B cell (primary cell): Measurements from ENCODE around the gene FIGNL2. TPM values are rescaled to one million over a fixed set of nuclear protein-coding genes. Genes with fewer than 3 reads are reported as not detected.
A peak's percentile ranks its signal among the peaks of the same experiment; 100 is the strongest.

Source experiments
- ATAC-seq: fragments of 200-7000 bp; cut with Tn5 transposase; one replicate; pipeline ENCODE4 v1.10.0; 2021; ENCODE audit warnings: low read depth, mild to moderate bottlenecking, moderate number of reproducible peaks, moderate library complexity
- CTCF ChIA-PET: fragments of 350-600 bp; sonication (Branson Sonifier 250); formaldehyde crosslinking; loops from one replicate; lab custom pipeline; 2021; ENCODE audit warnings: antibody characterized with exemption, inconsistent platforms; lab: Charles Lee
- POLR2A ChIA-PET: fragments of 350-600 bp; sonication (Branson Sonifier 250); formaldehyde crosslinking; loops from one replicate; lab custom pipeline; 2021; ENCODE audit warnings: antibody characterized with exemption; lab: Charles Lee
- DNase-seq: peaks from one replicate; pipeline ENCODE4 v3.0.0; 2013
- H2AFZ ChIP-seq: 2 replicates; pipeline ENCODE4 v1.6.1; 2012; ENCODE audit warnings: mild to moderate bottlenecking, low read depth, low read length; ENCODE audit not compliant: insufficient read depth, poor library complexity, severe bottlenecking
- H3K27ac ChIP-seq, 2 donors: 1 replicate in 1 of 2; 2 replicates in 1 of 2; pipeline ENCODE4 v1.5.1; 2012 to 2013; ENCODE audit warnings: low read length in 2 of 2, mild to moderate bottlenecking in 2 of 2, moderate library complexity in 1 of 2
- H3K27me3 ChIP-seq, 4 experiments: fragments of 200-600 bp in 1 of 4; sonication (generic) in 1 of 4; replicated peaks in 1 of 4; 1 replicate in 2 of 4; 2 replicates in 2 of 4; pipeline versions ENCODE4 v1.6.1 to v1.7.0; 2013 to 2016; ENCODE audit warnings: low read length in 3 of 4, mild to moderate bottlenecking in 2 of 4, mixed read lengths in 1 of 4, moderate library complexity in 1 of 4; ENCODE audit not compliant: insufficient read depth in 4 of 4, control insufficient read depth in 3 of 4; ENCODE audit errors: control extremely low read depth in 1 of 4
- H3K36me3 ChIP-seq, 2 experiments: replicated peaks in 1 of 2; 1 replicate in 1 of 2; 2 replicates in 1 of 2; pipeline versions ENCODE4 v1.6.1 to v1.7.1; 2013; ENCODE audit warnings: low read length in 1 of 2; ENCODE audit not compliant: insufficient read depth in 2 of 2, control insufficient read depth in 1 of 2; ENCODE audit errors: control extremely low read depth in 1 of 2, extremely low read depth in 1 of 2
- H3K4me1 ChIP-seq, 2 donors: fragments of 200-600 bp in 1 of 2; sonication (generic) in 1 of 2; 1 replicate in 1 of 2; 2 replicates in 1 of 2; pipeline versions ENCODE4 v1.5.1 to v1.6.1; 2013 to 2017; ENCODE audit warnings: low read length in 2 of 2; ENCODE audit not compliant: control insufficient read depth in 2 of 2, insufficient read depth in 2 of 2
- H3K4me2 ChIP-seq: replicated peaks from 2 replicates; pipeline ENCODE3; 2012; ENCODE audit warnings: mild to moderate bottlenecking, low read depth, low read length; ENCODE audit not compliant: poor library complexity, severe bottlenecking
- H3K4me3 ChIP-seq, 5 experiments: fragments of 200-600 bp in 1 of 5; sonication (generic) in 1 of 5; 1 replicate in 3 of 5; 2 replicates in 2 of 5; pipeline versions ENCODE4 v1.5.1 to v1.7.0; 2011 to 2016; ENCODE audit warnings: low read length in 4 of 5, mild to moderate bottlenecking in 4 of 5, low read depth in 2 of 5, control low read depth in 1 of 5, moderate library complexity in 1 of 5; ENCODE audit not compliant: insufficient read depth in 1 of 5; ENCODE audit errors: control extremely low read depth in 1 of 5, extremely low read depth in 1 of 5
- H3K79me2 ChIP-seq: fragments of 200-600 bp; sonication (generic); one replicate; pipeline ENCODE4 v1.6.0; 2016; ENCODE audit warnings: low read length; ENCODE audit not compliant: control insufficient read depth, insufficient read depth
- H3K9ac ChIP-seq: fragments of 200-600 bp; sonication (generic); 2 replicates; pipeline ENCODE4 v1.6.1; 2017; ENCODE audit warnings: mild to moderate bottlenecking, low read length, moderate library complexity
- H3K9me3 ChIP-seq, 3 donors: one replicate each; pipeline versions ENCODE4 v1.6.1 to v1.7.1; 2013; ENCODE audit warnings: low read length in 2 of 3; ENCODE audit not compliant: control insufficient read depth in 2 of 3, insufficient read depth in 1 of 3; ENCODE audit errors: control extremely low read depth in 1 of 3
- H4K20me1 ChIP-seq: 2 replicates; pipeline ENCODE4 v1.6.0; 2012; ENCODE audit warnings: mild to moderate bottlenecking, low read length; ENCODE audit not compliant: insufficient read depth, control insufficient read depth, poor library complexity, severe bottlenecking
- H3K27ac Mint-ChIP-seq: one replicate; pipeline ENCODE4 v1.8.0; 2021; ENCODE audit warnings: mixed read lengths
- H3K27me3 Mint-ChIP-seq: one replicate; pipeline ENCODE4 v1.8.0; 2021; ENCODE audit warnings: mixed read lengths
- H3K4me1 Mint-ChIP-seq: one replicate; pipeline ENCODE4 v1.8.0; 2021; ENCODE audit warnings: mixed read lengths
- H3K4me3 Mint-ChIP-seq: one replicate; pipeline ENCODE4 v1.8.0; 2021; ENCODE audit warnings: mixed read lengths
- H3K9me3 Mint-ChIP-seq: one replicate; pipeline ENCODE4 v1.8.0; 2022; ENCODE audit warnings: mixed read lengths; ENCODE audit not compliant: insufficient read depth
- CTCF ChIP-seq: fragments of 200-600 bp; IDR thresholded peaks from one replicate; pipeline ENCODE4 v1.8.0; 2022; ENCODE audit warnings: antibody characterized with exemption, mild to moderate bottlenecking
- EZH2 ChIP-seq: IDR thresholded peaks from 2 replicates; pipeline ENCODE4 v1.6.1; 2012; ENCODE audit warnings: borderline replicate concordance, low read depth, mild to moderate bottlenecking, moderate library complexity, low read length; ENCODE audit not compliant: insufficient read depth, poor library complexity, severe bottlenecking
- WGBS: methylation state at CpG from one replicate; pipeline ENCODE4 v1.1.5; 2013; ENCODE audit warnings: missing lambda C conversion rate; ENCODE audit not compliant: insufficient coverage; 5-methylcytosine and 5-hydroxymethylcytosine counted together
- intact Hi-C: fragments of 100-400 bp; cut with micrococcal nuclease; formaldehyde crosslinking; loops from one replicate; pipeline ENCODE4 v1.10.0; 2022
- polyA plus RNA-seq: library from polyadenylated mRNA; depleted of rRNA; stranded (reverse); fragments of >200 nt; gene quantifications from 2 replicates; pipeline ENCODE4 v1.2.3, GENCODE V29; 2012
- total RNA-seq, 2 donors: library from RNA; stranded (reverse); fragments of 120-200 nt in 1 of 2; gene quantifications; 1 replicate in 1 of 2; 2 replicates in 1 of 2; pipeline versions ENCODE4 v1.2.3 to v1.2.4, GENCODE V29; 2013 to 2022

FIGNL2 gene
- total and polyA plus RNA-seq, 2 donors (not counting 1 experiment from before 2014, with no cell fraction given) = 0.16 to 0.79 TPM

- WGBS = 73% methylated on average over 2 of the region's 4 CpGs
- Histone ChIP-seq H3K4me1 (peaks cover 9 to 11% of the 10 kb centered on the region in 2 donors), H3K27ac (no peak overlapping the region), H3K9ac (no peak overlapping the region), H2AFZ (no peak overlapping the region), H3K27me3 (peaks cover 0 to 29% (median 5%) of the 10 kb centered on the region in 4 experiments), H3K36me3 (no peaks in the 10 kb centered on the region), H3K4me3 (no peak overlapping the region), H3K4me2 (no peak overlapping the region), H3K9me3 (peaks cover 0 to 4% (median 0%) of the 10 kb centered on the region in 3 donors), H4K20me1 (no peaks in the 10 kb centered on the region), H3K79me2 (no peaks in the 10 kb centered on the region)
- Mint-ChIP-seq H3K9me3 (no peaks in the 10 kb centered on the region), H3K27me3 (peaks cover 23% of the 10 kb centered on the region), H3K4me3 (peak overlapping the region; percentile 56), H3K27ac (no peak overlapping the region), H3K4me1 (peaks cover 14% of the 10 kb centered on the region)
- intact Hi-C loops = no loop called here
- ATAC-seq (no peak), DNase-seq (no peak)
- ChIA-PET CTCF (interaction anchor here (1.7 kb wide), 1 partner anchor 8 kb away, joined by 12 read pairs; a partner anchor contains a TSS), POLR2A (no interaction called here)
- TF ChIP-seq CTCF = no peak
- no peak for TF ChIP-seq EZH2
Measured at GRCh38 chr12:51822956-51823355, 25.6 kb downstream of the FIGNL2 start.

- H3K27me3 ChIP-seq = peaks cover 0 to 31% (median 4%) of the 10 kb centered on the region in 4 experiments
- TF ChIP-seq EZH2 (no peak), CTCF (no peak)
- CTCF ChIA-PET = no interaction called here
- no peak overlapping the region for H2AFZ ChIP-seq
- intact Hi-C loops = no loop called here
- no peaks in the 10 kb centered on the region for H3K79me2 ChIP-seq
- no peak overlapping the region for H3K4me3 ChIP-seq
- H3K4me2 ChIP-seq = peak overlapping the region; percentile 90
- ATAC-seq = no peak
- H3K4me3 Mint-ChIP-seq = peak overlapping the region; percentile 56
- H3K27ac Mint-ChIP-seq = peak overlapping the region; percentile 53
- no peak overlapping the region for H3K9ac ChIP-seq
- peaks cover 23% of the 10 kb centered on the region for H3K27me3 Mint-ChIP-seq
- POLR2A ChIA-PET = no interaction called here
- H3K4me1 ChIP-seq = peaks cover 4 to 9% of the 10 kb centered on the region in 2 donors
- no peaks in the 10 kb centered on the region for H3K36me3 ChIP-seq
- H3K27ac ChIP-seq = no peak overlapping the region
- DNase-seq = no peak
- 93% methylated on average over 11 of the region's 16 CpGs for WGBS
- H4K20me1 ChIP-seq = no peaks in the 10 kb centered on the region
- peaks cover 0 to 4% (median 0%) of the 10 kb centered on the region in 3 donors for H3K9me3 ChIP-seq
- H3K9me3 Mint-ChIP-seq = no peaks in the 10 kb centered on the region
- peaks cover 9% of the 10 kb centered on the region for H3K4me1 Mint-ChIP-seq
Measured at GRCh38 chr12:51822261-51822616, 26.3 kb downstream of the FIGNL2 start.
